DOHH2 (cell line): Measurements from ENCODE around the gene ABAT.

Experiments
- EZH2phosphoT487 ChIP-seq: fragments of 200-600 bp; sonication (generic); IDR thresholded peaks from 2 replicates; pipeline ENCODE4 v1.6.1; 2017; ENCODE audit warnings: borderline replicate concordance, mild to moderate bottlenecking, antibody characterized with exemption, low read length, moderate library complexity, mixed read lengths
- TF ChIP-seq, protein P1 (sequence below): fragments of 200-600 bp; sonication (generic); IDR thresholded peaks from one replicate; pipeline ENCODE4 v1.5.1; 2014; ENCODE audit warnings: antibody characterized with exemption, mild to moderate bottlenecking, low read depth, low read length; ENCODE audit not compliant: poor library complexity, severe bottlenecking

DNA sequence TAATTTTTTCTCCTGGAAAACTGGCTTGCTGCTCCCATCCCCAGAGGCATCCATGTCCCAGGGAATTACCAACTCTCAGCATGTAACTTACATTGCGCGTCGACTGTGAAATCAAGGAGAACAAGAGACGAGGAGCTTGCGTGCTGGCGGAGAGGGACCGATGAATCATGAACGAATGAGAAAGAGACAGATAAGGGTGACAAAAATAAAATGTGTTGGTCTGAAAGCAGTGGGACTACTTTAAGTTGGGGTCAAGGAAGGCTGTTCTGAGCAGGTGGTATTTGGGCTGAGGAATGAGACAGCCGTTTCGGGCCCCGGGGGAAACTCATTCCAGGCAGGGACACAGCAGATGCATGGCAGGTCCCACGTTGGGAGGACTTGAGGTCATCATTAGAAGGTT, 22.5 kb downstream of the ABAT start:
- TF ChIP-seq, protein P1, sequence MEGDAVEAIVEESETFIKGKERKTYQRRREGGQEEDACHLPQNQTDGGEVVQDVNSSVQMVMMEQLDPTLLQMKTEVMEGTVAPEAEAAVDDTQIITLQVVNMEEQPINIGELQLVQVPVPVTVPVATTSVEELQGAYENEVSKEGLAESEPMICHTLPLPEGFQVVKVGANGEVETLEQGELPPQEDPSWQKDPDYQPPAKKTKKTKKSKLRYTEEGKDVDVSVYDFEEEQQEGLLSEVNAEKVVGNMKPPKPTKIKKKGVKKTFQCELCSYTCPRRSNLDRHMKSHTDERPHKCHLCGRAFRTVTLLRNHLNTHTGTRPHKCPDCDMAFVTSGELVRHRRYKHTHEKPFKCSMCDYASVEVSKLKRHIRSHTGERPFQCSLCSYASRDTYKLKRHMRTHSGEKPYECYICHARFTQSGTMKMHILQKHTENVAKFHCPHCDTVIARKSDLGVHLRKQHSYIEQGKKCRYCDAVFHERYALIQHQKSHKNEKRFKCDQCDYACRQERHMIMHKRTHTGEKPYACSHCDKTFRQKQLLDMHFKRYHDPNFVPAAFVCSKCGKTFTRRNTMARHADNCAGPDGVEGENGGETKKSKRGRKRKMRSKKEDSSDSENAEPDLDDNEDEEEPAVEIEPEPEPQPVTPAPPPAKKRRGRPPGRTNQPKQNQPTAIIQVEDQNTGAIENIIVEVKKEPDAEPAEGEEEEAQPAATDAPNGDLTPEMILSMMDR, result no peak
- no peak for TF ChIP-seq EZH2phosphoT487
